Measurements from ENCODE around the gene CYP4A22.

DNA sequence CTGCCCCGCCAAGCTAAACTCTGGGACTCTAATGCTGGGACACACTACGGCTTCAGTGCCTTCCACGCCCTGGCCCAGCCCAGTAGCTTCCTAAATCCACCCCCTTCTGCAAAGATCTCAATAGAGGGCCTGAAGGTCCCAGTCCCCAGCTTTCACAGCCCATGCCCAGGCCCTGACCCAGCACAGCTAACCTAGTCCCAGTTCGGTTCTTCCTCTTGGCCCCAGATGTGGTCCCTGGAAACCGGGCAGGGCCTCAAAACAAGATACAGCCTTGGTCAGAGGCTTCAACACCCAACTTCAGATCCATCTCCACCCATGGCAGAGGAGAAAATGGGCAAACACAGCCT, 53.2 kb downstream of the CYP4A22 start:
- no peak for TF ChIP-seq CTBP1 (IDR thresholded peaks at IDR 0.05; ENCODE audit: borderline replicate concordance)
- TF ChIP-seq SUZ12 (IDR thresholded peaks at IDR 0.05), result no peak
- no peak for TF ChIP-seq BHLHE40 (IDR thresholded peaks at IDR 0.05; ENCODE audit: borderline replicate concordance)
- TF ChIP-seq L3MBTL2 (conservative IDR thresholded peaks at IDR 0.05), result no peak
- no peak for TF ChIP-seq SP1 (IDR thresholded peaks at IDR 0.05)
- no peak for TF ChIP-seq FOXM1 (IDR thresholded peaks at IDR 0.05; ENCODE audit: borderline replicate concordance)
- no peak for TF ChIP-seq NFRKB (IDR thresholded peaks at IDR 0.05)

Measured in HEK293T (cell line).